Lower lobe of right lung (tissue), 2 donors: Measurements from ENCODE around the gene PEF1. TPM values are rescaled to one million over a fixed set of nuclear protein-coding genes. Genes with fewer than 3 reads are reported as not detected.

ENCODE experiments used
- ATAC-seq, 2 donors: fragments of 200-7000 bp; cut with Tn5 transposase; one replicate each; pipeline ENCODE4 v1.9.1; 2020 to 2022; ENCODE audit warnings: mild to moderate bottlenecking in 2 of 2, moderate library complexity in 2 of 2
- DNase-seq: peaks from one replicate; pipeline ENCODE4 v3.0.0-alpha.2; 2020
- H3K27ac ChIP-seq: fragments of 200-600 bp; one replicate; pipeline ENCODE4 v1.8.0; 2022
- H3K27me3 ChIP-seq: fragments of 200-600 bp; one replicate; pipeline ENCODE4 v1.8.0; 2022; ENCODE audit warnings: low read depth
- H3K36me3 ChIP-seq: fragments of 200-600 bp; one replicate; pipeline ENCODE4 v1.8.0; 2022; ENCODE audit warnings: mild to moderate bottlenecking
- H3K4me1 ChIP-seq: fragments of 200-600 bp; one replicate; pipeline ENCODE4 v1.8.0; 2022
- H3K4me3 ChIP-seq: fragments of 200-600 bp; one replicate; pipeline ENCODE4 v1.8.0; 2022; ENCODE audit warnings: mild to moderate bottlenecking
- H3K9me3 ChIP-seq: fragments of 200-600 bp; one replicate; pipeline ENCODE4 v1.8.0; 2022
- intact Hi-C: fragments of 100-400 bp; cut with DNase I; formaldehyde crosslinking; loops from one replicate; pipeline ENCODE4 v1.11.0; 2022
- total RNA-seq: library from RNA; stranded (reverse); fragmentation: NEBNext Ultra II Directional; extraction: Animal tissue kit (Norgen Biotek cat#: 25700); gene quantifications from one replicate; pipeline ENCODE4 v1.2.1, GENCODE V29; 2021
- TF ChIP-seq, protein P1 (sequence below): fragments of 200-600 bp; IDR thresholded peaks from one replicate; pipeline ENCODE4 v1.8.0; 2022; ENCODE audit warnings: antibody characterized with exemption, mild to moderate bottlenecking
- donor health status: DM: no; HTN: yes; CAD: no; lungs with severe emphysema.

The PEF1 gene
- total RNA-seq, 1 donor from 2014 or later: 61.6 TPM

DNA sequence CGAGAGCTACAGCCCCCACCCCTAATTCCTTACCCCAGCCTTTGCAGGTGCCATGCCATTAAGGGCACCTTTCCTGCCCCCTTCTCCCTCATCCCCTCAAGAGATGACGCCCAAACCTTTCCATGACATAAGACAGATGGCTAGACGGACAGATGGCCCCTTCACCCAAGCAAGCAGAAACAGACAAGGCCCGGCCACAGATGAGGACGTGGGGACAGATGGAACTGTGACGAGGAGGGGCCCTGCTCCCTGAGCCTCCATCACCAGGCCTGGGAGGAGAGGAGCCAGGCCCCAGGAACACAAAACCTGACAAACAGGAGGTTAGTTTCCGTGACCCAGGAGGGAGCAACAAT lies 24.7 kb upstream of the PEF1 start:
- no peaks in the 10 kb centered on the region for H3K27me3 ChIP-seq
- no peaks in the 10 kb centered on the region for H3K36me3 ChIP-seq
- DNase-seq (no peak), ATAC-seq (no peak)
- H3K9me3 ChIP-seq: no peaks in the 10 kb centered on the region
- H3K4me3 ChIP-seq: no peak overlapping the region
- H3K27ac ChIP-seq: peak overlapping the region; percentile 41
- peaks cover 27% of the 10 kb centered on the region for H3K4me1 ChIP-seq
- intact Hi-C loops: no loop called here
- TF ChIP-seq, protein P1, sequence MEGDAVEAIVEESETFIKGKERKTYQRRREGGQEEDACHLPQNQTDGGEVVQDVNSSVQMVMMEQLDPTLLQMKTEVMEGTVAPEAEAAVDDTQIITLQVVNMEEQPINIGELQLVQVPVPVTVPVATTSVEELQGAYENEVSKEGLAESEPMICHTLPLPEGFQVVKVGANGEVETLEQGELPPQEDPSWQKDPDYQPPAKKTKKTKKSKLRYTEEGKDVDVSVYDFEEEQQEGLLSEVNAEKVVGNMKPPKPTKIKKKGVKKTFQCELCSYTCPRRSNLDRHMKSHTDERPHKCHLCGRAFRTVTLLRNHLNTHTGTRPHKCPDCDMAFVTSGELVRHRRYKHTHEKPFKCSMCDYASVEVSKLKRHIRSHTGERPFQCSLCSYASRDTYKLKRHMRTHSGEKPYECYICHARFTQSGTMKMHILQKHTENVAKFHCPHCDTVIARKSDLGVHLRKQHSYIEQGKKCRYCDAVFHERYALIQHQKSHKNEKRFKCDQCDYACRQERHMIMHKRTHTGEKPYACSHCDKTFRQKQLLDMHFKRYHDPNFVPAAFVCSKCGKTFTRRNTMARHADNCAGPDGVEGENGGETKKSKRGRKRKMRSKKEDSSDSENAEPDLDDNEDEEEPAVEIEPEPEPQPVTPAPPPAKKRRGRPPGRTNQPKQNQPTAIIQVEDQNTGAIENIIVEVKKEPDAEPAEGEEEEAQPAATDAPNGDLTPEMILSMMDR: no peak

DNA sequence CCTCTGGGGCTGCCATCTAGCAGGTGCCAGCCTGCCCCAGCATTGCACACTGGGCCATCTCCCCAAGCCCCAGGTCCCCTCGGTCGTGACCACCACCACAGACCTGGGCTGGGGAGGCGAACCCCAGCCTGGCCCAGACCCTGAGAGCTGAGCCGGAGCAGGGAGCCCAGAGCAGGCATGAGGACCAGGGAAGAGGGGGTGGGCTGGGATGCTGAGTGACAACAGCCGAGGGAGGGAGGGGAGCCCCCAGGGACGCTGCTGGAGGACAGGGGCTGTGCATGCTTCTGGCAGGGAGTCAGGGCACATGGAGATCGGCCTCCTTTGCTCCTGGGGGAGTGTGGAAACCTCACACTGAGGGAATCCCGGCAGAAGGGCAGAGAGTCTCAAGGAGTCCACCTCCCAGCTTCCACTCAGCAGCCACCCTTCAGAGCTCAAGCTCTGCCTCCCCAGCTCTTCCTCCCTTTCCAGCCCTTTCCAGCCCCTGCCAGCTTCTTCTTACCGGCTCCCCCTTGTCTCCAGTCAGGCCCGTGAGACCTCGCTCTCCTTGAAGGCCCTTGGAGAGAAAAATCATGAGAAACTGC lies 23.7 kb upstream of the PEF1 start:
- DNase-seq: no peak
- TF ChIP-seq, protein P1: no peak
- intact Hi-C loops: no loop called here
- Histone ChIP-seq H3K27me3 (no peaks in the 10 kb centered on the region), H3K36me3 (no peaks in the 10 kb centered on the region), H3K27ac (no peak overlapping the region), H3K4me3 (no peak overlapping the region), H3K4me1 (peaks cover 27% of the 10 kb centered on the region), H3K9me3 (no peaks in the 10 kb centered on the region)
- no peak for ATAC-seq

DNA sequence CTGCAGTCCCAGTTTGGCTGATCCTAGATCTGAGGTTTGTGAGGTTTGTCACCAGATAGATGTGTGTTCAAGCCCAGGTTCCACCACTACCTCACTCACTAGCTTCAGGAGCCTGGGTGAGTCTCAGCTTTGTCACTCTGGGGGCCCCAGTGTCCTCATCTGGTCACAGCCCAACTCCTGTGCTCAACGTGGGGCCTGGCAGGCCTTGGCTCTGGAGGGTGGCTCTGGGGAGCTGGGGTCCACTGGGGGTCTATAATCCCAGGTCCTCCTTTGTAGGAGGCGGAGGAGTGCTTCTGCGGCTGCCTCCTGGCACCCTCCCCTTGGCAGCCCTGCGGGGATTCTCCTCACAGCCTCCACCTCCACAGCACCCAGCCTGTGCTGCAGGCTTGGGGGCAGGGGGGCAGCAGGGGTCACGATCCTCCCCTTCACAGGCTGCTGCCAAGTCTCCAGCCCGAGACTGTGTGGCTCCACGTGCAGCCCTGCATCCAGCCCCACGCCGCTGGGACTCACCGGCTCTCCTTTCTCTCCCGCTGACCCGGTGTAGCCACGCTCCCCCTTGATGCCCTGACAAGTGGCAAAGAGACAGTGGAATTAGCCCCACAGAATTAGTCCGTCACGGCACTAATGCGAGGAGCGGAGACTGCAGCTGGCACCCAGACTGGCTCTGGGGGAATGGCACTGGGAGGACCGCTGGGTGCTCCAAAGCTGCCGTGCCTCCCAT lies 22.5 kb upstream of the PEF1 start:
- no peaks in the 10 kb centered on the region for H3K9me3 ChIP-seq
- TF ChIP-seq, protein P1: no peak
- DNase-seq: no peak
- ATAC-seq: no peak
- H3K4me1 ChIP-seq: peaks cover 27% of the 10 kb centered on the region
- intact Hi-C loops: no loop called here
- H3K4me3 ChIP-seq: no peak overlapping the region
- no peaks in the 10 kb centered on the region for H3K36me3 ChIP-seq
- no peak overlapping the region for H3K27ac ChIP-seq
- no peaks in the 10 kb centered on the region for H3K27me3 ChIP-seq

DNA sequence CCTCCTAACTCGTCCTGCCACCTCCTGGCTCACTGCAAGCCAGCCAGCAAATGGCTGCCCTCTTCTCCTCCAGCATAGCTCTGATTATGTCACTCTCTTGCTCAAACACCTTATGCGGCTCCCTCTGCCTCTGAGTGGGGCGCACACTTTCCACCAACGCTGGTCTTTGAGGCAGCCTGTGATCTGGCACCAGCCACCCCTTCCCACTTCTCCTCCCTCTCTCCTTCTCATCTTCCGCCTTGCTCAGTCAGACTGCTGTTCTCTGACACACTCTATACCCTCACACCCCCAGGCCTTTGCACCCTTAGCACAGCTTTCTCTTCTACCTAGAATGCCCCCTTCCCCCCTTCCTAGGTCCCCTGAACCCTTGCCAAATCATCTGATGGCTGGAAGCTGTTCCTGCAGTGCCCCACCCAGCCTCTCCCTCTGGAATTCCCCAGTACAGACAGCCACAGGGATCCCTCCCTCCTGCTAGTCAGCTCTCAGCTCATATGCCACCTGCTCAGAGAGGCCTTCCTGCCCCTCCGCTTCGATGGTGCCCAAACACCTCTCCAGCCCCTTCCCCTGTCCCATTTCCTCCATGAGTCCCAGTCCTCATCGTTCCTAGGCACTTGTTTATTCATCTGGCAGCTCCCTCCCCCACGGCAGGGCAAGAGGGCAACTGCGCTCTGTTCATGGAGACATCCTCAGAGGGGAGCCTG lies 21.7 kb upstream of the PEF1 start:
- Histone ChIP-seq H3K4me3 (no peak overlapping the region), H3K9me3 (no peaks in the 10 kb centered on the region), H3K36me3 (no peaks in the 10 kb centered on the region), H3K4me1 (peaks cover 27% of the 10 kb centered on the region), H3K27ac (no peak overlapping the region), H3K27me3 (no peaks in the 10 kb centered on the region)
- intact Hi-C loops: no loop called here
- DNase-seq (no peak), ATAC-seq (peak; percentile 35)
- TF ChIP-seq, protein P1: no peak

DNA sequence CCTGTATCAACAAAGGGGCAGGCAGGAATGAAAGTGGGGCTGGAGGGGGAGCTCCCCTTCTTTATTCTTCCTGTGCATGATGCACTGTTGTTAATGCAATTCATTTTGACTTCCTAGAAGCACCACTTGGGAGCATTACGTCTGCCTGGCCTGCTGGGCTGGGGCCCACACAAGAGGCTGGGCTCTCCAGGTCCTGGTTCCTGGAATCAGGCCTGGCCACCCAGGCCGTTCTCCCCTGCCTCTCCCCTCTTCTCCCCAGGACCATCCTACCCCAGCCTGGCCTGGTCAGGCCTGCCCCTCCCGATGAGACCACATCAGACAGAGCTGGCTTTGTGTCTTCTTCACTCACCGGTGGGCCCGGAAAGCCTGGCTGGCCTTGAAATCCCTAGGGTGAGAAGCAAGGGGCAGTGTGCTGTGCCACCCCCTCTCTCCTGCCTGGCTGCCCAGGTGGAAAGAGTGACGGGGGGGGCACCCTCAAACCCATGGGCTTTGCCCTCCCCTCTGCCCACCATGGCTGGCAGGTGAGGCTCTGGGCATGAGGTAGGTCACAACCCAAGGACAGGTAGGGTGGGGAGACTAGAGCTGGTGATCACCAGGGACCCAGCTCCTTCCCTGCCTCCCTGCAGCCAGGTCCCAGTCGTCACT lies 20.7 kb upstream of the PEF1 start:
- H3K27me3 ChIP-seq: no peaks in the 10 kb centered on the region
- DNase-seq (no peak), ATAC-seq (no peak)
- no peak overlapping the region for H3K4me3 ChIP-seq
- H3K27ac ChIP-seq: no peak overlapping the region
- H3K9me3 ChIP-seq: no peaks in the 10 kb centered on the region
- intact Hi-C loops: no loop called here
- H3K4me1 ChIP-seq: peaks cover 21% of the 10 kb centered on the region
- no peaks in the 10 kb centered on the region for H3K36me3 ChIP-seq
- TF ChIP-seq, protein P1: no peak
